ENCODE data around the gene PLCB4. TPM values are rescaled to one million over a fixed set of nuclear protein-coding genes. Genes with fewer than 3 reads are reported as not detected.

Gene PLCB4
- total RNA-seq, 1 donor from 2014 or later, result 10.5 TPM

- peaks cover 10% of the 10 kb centered on the region for H3K4me1 Mint-ChIP-seq (ENCODE audit: unreplicated experiment)
- TF ChIP-seq CTCF (IDR thresholded peaks at IDR 0.05; ENCODE audit: unreplicated experiment), result no peak
- H3K27me3 Mint-ChIP-seq (ENCODE audit: unreplicated experiment), result no peaks in the 10 kb centered on the region
- DNase-seq (ENCODE audit: low spot score), result no peak
- H3K27ac Mint-ChIP-seq (ENCODE audit: unreplicated experiment), result no peak overlapping the region
- no peaks in the 10 kb centered on the region for H3K36me3 Mint-ChIP-seq (ENCODE audit: low read depth, unreplicated experiment)
- H3K4me3 Mint-ChIP-seq (ENCODE audit: unreplicated experiment), result no peak overlapping the region
- H3K9me3 Mint-ChIP-seq (ENCODE audit: unreplicated experiment), result no peaks in the 10 kb centered on the region
Measured at GRCh38 chr20:9075264-9076095, 6.6 kb downstream of the PLCB4 start.

DNA sequence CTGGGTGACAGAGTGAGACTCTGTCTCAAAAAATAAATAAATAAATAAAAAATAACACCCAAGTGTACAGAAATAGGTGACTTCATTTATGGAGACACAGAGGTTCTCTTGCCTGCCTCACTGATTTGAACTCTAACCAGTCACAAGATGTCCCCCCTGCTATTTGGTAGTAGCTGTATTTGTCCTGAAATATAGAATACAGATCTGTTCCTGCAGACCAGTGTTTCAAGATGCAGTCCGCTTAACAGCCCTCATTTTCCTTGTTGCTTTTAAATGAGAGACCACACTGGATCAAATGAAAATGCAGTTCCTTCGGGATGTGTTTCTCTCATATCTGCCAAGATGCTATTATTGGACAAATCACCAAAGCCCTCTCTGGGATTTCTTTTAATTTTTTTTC is 7.6 kb downstream of the PLCB4 start:
- H3K9me3 Mint-ChIP-seq (ENCODE audit: unreplicated experiment), result no peaks in the 10 kb centered on the region
- no peak for TF ChIP-seq CTCF (IDR thresholded peaks at IDR 0.05; ENCODE audit: unreplicated experiment)
- H3K4me3 Mint-ChIP-seq (ENCODE audit: unreplicated experiment), result no peak overlapping the region
- H3K27ac Mint-ChIP-seq (ENCODE audit: unreplicated experiment), result no peak overlapping the region
- DNase-seq (ENCODE audit: low spot score), result no peak
- no peaks in the 10 kb centered on the region for H3K27me3 Mint-ChIP-seq (ENCODE audit: unreplicated experiment)
- no peaks in the 10 kb centered on the region for H3K36me3 Mint-ChIP-seq (ENCODE audit: low read depth, unreplicated experiment)
- H3K4me1 Mint-ChIP-seq (ENCODE audit: unreplicated experiment), result peaks cover 15% of the 10 kb centered on the region

- no peak for DNase-seq (ENCODE audit: low spot score)
- Mint-ChIP-seq H3K27ac (ENCODE audit: unreplicated experiment) (no peak overlapping the region), H3K4me3 (ENCODE audit: unreplicated experiment) (no peak overlapping the region), H3K36me3 (ENCODE audit: low read depth, unreplicated experiment) (no peaks in the 10 kb centered on the region), H3K4me1 (ENCODE audit: unreplicated experiment) (peaks cover 5% of the 10 kb centered on the region), H3K9me3 (ENCODE audit: unreplicated experiment) (no peaks in the 10 kb centered on the region), H3K27me3 (ENCODE audit: unreplicated experiment) (no peaks in the 10 kb centered on the region)
- TF ChIP-seq CTCF (IDR thresholded peaks at IDR 0.05; ENCODE audit: unreplicated experiment), result no peak
Measured at GRCh38 chr20:9078826-9079731, 10.2 kb downstream of the PLCB4 start.

DNA sequence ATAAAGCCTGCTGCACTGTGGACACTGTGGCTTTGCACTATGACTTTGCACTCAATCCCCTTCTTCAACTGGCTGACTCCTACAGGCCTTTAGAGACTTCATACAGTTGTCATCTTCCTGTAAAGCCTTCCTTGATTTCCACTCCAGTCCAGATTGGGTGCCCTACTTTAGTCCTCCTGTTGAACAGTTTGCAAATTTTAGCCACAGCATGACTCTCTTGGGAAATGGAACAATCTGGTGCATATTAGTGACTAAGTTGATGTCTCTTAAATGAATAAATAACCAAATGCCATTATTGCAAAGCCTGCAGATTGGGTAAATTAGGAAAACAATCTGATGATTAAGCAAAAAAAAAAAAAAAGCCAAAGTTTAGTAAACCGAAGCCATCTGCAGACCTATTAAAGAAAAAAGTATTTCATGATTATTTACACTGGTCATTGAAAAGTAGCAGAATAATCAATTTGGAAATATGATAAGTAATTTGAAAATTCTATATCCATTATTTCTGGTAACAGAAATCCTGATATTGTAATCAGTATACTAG is 12.6 kb downstream of the PLCB4 start:
- DNase-seq (ENCODE audit: low spot score), result no peak
- Mint-ChIP-seq H3K27me3 (ENCODE audit: unreplicated experiment) (no peaks in the 10 kb centered on the region), H3K9me3 (ENCODE audit: unreplicated experiment) (no peaks in the 10 kb centered on the region), H3K4me3 (ENCODE audit: unreplicated experiment) (no peak overlapping the region), H3K36me3 (ENCODE audit: low read depth, unreplicated experiment) (no peaks in the 10 kb centered on the region), H3K4me1 (ENCODE audit: unreplicated experiment) (peaks cover 5% of the 10 kb centered on the region), H3K27ac (ENCODE audit: unreplicated experiment) (no peak overlapping the region)
- TF ChIP-seq CTCF (IDR thresholded peaks at IDR 0.05; ENCODE audit: unreplicated experiment), result no peak

All from endothelial cell (in vitro differentiated cells).